GDM1 (cell line): ENCODE data around the gene SCG5.

Experiments
- DNase-seq: peaks from one replicate; lab custom pipeline; 2025; lab: John Stamatoyannopoulos, UW

SCG5 gene

DNA sequence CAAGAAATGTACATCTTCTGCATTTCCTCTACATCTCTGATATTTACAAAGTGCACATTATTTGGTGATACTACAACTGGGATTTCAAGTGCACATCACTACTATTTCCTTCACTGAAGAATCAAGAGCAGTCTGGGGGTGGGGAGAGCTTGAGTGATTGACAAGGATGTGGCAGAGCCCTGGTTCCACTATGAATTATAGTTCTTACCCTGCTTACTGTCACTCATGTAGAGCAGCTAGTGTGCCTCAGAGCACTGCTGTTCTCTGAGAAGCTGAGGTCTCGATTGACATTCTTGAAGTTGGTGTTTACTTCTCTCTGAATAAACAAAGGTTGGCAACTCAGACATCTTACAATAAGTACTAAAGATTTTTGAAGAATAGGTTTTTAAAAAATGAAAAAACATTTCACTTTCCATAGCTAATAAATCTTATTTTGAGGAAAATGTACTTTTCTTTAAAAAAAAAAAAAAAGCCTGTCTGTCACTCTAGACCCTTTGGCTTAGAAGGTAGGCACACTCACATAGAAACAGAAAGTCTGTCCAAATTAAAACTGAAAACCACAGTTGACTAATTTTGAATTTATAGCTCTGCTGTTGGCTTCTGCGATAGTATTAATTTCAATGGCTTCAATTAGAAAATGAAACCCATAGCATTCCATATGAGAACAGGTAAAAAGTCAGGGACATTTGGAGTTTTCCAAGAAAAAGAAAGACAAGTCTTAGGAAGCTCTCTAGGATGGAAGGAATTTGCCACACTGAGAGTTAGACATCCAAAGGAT lies 81.8 kb downstream of the SCG5 start:
- DNase-seq: no peak

DNA sequence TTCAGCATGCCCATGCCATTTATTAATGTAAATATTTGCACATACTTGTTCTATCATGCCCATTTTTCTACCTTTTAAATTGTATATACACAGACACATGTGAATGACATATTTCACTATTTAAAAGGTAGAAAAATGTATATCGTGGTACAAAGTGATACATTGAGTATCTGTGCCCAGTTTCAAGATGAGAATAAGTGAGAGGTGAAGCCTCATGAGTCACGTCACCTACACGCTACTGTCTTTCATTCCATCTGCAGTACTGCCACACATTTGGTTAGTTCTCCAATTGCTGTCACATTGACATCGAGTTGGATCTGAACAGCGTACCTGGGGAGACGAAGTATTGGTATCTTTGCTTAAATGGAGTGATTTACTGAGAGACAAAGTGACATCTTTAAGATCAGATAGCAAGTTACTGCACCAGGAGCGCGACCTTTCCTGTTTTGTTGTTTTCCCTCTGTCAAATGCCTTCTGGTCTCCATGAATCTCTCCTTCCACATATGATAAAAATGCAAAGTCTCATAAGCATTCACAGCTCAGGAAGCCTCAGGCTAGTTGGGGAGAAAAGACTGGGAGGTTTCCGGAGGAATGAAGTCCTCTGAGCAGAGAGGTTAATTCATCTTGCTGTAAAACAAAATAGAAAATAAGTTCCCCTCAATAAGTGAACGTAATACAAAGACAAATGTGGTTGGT lies 88.3 kb downstream of the SCG5 start:
- DNase-seq: no peak

DNA sequence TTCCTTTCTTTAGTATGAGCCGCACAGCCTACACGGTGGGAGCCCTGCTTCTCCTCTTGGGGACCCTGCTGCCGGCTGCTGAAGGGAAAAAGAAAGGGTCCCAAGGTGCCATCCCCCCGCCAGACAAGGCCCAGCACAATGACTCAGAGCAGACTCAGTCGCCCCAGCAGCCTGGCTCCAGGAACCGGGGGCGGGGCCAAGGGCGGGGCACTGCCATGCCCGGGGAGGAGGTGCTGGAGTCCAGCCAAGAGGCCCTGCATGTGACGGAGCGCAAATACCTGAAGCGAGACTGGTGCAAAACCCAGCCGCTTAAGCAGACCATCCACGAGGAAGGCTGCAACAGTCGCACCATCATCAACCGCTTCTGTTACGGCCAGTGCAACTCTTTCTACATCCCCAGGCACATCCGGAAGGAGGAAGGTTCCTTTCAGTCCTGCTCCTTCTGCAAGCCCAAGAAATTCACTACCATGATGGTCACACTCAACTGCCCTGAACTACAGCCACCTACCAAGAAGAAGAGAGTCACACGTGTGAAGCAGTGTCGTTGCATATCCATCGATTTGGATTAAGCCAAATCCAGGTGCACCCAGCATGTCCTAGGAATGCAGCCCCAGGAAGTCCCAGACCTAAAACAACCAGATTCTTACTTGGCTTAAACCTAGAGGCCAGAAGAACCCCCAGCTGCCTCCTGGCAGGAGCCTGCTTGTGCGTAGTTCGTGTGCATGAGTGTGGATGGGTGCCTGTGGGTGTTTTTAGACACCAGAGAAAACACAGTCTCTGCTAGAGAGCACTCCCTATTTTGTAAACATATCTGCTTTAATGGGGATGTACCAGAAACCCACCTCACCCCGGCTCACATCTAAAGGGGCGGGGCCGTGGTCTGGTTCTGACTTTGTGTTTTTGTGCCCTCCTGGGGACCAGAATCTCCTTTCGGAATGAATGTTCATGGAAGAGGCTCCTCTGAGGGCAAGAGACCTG lies 89.5 kb downstream of the SCG5 start:
- no peak for DNase-seq

DNA sequence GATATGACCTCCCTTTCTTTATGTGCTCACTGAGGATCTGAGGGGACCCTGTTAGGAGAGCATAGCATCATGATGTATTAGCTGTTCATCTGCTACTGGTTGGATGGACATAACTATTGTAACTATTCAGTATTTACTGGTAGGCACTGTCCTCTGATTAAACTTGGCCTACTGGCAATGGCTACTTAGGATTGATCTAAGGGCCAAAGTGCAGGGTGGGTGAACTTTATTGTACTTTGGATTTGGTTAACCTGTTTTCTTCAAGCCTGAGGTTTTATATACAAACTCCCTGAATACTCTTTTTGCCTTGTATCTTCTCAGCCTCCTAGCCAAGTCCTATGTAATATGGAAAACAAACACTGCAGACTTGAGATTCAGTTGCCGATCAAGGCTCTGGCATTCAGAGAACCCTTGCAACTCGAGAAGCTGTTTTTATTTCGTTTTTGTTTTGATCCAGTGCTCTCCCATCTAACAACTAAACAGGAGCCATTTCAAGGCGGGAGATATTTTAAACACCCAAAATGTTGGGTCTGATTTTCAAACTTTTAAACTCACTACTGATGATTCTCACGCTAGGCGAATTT lies 91.2 kb downstream of the SCG5 start:
- DNase-seq: no peak

DNA sequence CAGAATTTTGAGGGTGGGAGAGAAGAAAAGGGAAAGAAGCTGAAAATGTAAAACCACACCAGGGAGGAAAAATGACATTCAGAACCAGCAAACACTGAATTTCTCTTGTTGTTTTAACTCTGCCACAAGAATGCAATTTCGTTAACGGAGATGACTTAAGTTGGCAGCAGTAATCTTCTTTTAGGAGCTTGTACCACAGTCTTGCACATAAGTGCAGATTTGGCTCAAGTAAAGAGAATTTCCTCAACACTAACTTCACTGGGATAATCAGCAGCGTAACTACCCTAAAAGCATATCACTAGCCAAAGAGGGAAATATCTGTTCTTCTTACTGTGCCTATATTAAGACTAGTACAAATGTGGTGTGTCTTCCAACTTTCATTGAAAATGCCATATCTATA lies 91.8 kb downstream of the SCG5 start:
- DNase-seq: no peak

DNA sequence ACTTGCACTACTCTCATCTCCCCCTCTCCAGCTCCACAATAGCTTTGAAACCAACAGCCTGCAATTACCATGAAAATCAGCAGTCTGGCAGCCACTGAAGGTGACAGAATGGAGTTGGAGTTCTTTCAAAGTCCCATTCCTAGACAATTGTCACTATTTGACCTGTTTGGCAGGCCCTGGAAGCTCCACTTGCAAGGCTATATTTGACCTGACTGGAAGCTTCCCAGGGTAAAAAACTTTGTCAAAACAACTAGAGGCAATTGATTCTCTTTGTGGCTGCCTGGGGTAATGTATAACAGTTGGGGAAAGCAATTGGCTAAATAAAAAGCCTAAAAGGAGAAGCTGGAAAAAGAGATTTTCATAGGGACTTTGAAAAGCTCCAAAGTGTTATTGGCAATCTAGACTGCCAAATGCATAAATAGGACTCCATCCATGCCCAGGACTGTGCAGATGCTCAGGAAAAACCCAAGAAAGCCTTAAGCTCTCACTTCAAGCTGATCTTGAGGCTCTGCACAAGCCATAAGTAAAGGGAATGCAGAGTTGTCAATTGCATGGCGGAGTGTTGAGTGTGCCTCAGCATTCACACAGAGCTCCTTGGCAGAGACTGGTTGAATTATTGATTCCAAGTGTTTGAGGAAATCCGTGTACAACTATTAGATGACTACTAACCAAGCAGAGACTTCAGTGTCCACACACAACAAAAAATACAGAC lies 94.6 kb downstream of the SCG5 start:
- no peak for DNase-seq

DNA sequence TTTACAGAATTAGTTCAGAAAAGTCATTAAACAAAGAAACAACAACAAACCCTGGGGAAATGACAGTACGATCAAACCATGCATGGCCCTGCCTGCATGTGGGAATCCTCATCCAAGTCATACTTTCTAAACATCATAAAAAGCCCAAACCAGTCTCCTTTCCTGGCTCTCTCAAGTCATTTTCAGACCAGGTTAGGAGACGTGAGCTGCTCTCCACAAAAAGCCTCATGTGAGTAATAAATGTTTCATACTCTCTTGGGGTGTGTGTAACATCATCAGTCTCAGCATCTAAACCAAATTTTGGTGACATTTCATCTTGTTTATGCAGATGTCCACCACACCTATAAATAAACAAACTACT lies 95.2 kb downstream of the SCG5 start:
- DNase-seq: no peak

DNA sequence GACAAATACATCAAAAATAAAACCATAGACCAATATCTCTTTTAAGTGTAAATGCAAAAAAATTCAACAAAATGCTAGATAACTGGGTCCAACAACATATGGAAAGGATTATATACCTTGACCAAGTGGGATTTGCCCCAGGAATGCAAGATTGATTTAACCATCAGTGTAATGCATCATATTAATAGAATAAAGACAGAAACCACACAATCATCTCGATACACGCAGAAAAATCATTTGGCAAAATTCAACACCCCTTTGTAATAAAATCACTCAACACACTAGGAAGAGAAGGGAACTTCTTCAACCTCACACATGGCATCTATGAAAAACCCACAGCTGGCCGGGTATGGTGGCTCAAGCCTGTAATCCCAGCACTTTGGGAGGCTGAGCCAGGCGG lies 95.8 kb downstream of the SCG5 start:
- no peak for DNase-seq

DNA sequence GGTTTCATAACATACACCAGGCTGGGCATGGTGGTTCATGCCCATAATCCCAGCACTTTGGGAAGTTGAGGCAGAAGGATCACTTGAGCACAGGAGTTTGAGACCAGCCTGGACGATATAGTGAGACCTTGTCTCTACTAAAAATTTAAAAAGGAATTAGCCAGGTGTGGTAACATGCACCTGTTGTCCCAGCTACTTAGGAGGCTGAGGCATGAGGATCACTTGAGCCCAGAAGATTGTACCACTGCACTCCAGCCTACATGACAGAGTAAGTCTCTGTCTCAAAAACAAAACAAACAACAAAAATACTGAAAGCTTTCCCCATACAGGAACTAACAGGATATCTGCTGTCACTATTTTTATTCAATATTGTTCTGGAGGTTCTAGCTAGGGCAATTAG lies 97.2 kb downstream of the SCG5 start:
- DNase-seq: no peak

DNA sequence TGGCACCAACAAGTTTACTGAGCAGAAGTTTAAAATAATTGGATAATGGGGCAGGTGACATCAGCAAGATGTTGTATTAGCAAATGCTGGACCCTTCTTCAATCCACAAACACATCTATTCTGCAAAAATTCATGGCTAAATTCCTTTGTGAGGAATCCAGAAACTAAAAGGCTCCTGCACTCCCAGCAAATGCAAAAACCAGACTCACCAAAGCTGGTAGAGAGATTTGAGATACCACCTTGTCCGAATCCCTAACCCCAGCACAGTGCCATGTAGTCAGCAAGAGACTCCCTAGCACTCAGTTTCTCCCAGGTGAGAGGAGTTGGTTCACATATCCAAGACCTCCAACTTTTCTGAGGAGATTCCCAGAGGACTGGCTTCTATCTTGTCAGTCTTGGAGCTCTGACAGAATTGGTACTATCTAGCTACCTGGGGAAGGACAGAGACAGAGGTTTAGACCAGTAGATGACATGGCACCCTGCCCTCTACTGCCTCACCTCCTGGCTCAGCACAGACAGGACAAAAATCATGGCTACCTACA lies 98.1 kb downstream of the SCG5 start:
- no peak for DNase-seq

DNA sequence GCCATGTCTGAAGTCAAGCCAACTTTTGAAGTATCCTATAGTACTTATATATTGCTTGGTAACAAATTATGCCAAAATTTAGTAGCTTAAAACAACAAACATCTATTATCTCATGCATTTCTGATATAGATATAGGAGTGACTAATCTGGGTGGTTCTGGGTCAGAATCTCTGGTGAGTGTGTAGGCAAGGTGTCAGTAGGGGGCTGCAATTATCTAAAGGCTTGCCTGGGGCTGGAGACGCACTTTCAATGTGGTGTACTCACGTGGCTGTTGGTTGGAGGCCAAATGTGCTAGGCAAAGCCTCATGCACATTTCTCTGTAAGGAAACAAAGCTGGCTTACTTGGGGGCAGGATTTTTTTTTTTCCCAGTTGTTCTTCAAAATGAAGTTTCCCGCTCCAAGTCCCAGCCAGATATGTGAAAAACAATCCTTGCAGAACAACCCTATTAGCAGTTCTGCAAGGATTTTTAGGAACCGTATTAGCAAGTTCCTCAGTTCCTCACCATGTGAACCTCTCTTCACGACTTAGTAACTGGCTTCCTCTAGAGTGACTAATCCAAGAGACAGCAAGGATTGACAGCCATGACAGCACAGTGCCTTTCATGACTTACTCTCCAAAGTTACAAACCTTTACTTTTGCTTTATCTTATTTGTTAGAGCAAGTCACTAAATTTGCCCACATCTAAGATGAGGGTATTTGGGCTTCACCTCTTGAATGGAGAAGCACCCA lies 102.1 kb downstream of the SCG5 start:
- DNase-seq: no peak

DNA sequence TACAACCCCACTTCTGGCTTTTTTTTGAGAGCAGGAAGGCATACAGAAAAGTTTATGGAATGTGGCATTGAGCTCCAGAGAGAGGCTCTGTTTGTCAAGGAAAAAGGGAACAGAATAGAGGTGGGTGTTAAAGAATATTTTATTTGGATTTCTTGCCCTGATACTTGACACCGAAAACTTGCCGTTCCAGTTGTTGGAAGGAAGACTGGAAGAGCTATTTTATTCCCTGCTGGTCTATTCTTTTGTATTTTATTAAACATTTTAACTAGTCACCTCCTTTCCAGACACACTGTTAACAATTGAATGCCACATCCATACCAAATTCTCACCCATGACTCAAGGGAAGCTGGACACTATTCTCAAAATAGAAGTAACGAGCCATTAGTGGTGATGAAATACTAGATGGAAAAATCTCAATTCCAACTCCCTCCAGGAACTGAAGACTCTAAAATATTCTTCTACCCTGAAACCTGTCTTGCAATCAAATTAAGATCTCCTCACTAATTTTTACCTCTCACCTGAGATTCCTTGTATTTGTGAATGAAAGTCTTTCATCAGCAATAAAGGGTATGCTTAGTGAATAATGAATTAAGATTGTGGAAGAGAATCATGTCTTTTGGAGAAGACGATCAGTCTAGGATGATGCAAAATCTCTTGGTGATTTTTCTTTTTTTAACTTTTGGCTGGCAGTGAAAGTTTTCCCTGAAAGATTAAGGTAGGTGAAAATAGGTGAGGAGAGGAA lies 104.8 kb downstream of the SCG5 start:
- no peak for DNase-seq
